ENCODE measurements around the gene DDX59. TPM values are rescaled to one million over a fixed set of nuclear protein-coding genes. Genes with fewer than 3 reads are reported as not detected.

The DDX59 gene
- total RNA-seq, 4 donors from 2014 or later, result 8.6 to 17.5 (median 14.6) TPM

DNA sequence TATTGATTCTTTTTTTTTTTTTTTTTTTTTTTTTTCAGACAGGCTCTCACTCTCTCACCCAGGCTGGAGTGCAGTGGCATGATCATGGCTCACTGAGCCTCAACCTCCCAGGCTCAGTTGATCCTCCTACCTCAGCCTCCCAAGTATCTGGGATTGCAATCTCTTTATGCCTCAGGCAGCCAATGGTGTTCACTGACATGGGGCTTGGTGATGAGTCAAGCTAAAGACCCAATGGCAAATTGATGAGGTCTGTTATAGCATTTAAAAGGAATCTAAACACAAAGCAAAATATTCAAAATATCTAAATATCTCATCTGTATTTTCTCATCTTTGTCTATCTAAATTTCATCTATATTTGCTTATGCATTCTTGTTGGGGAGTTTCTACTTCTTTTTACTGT is 38.5 kb upstream of the DDX59 start:
- Histone ChIP-seq H3K27ac (no peak overlapping the region), H3K4me3 (no peak overlapping the region), H3K27me3 (no peaks in the 10 kb centered on the region), H3K36me3 (no peaks in the 10 kb centered on the region), H3K9me3 (no peaks in the 10 kb centered on the region), H3K4me1 (no peaks in the 10 kb centered on the region)
- in situ Hi-C loops (cut with MboI; ENCODE audit: low pct_ligation_motif_present in 1 of 4, low pct_unique_long_range_greater_than_20kb in 1 of 4, low sequenced_read_pairs in 3 of 4) (no loop called here), intact Hi-C loops (cut with DNase I; ENCODE audit: low total_unique reads) (no loop called here)
- TF ChIP-seq, protein P1, sequence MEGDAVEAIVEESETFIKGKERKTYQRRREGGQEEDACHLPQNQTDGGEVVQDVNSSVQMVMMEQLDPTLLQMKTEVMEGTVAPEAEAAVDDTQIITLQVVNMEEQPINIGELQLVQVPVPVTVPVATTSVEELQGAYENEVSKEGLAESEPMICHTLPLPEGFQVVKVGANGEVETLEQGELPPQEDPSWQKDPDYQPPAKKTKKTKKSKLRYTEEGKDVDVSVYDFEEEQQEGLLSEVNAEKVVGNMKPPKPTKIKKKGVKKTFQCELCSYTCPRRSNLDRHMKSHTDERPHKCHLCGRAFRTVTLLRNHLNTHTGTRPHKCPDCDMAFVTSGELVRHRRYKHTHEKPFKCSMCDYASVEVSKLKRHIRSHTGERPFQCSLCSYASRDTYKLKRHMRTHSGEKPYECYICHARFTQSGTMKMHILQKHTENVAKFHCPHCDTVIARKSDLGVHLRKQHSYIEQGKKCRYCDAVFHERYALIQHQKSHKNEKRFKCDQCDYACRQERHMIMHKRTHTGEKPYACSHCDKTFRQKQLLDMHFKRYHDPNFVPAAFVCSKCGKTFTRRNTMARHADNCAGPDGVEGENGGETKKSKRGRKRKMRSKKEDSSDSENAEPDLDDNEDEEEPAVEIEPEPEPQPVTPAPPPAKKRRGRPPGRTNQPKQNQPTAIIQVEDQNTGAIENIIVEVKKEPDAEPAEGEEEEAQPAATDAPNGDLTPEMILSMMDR (IDR thresholded peaks at IDR 0.05), result no peak
- TF ChIP-seq POLR2A (IDR thresholded peaks at IDR 0.05) (no peak), POLR2AphosphoS5 (IDR thresholded peaks at IDR 0.05) (no peak), EP300 (IDR thresholded peaks at IDR 0.05; ENCODE audit: low read depth) (no peak)
- no peak for DNase-seq

DNA sequence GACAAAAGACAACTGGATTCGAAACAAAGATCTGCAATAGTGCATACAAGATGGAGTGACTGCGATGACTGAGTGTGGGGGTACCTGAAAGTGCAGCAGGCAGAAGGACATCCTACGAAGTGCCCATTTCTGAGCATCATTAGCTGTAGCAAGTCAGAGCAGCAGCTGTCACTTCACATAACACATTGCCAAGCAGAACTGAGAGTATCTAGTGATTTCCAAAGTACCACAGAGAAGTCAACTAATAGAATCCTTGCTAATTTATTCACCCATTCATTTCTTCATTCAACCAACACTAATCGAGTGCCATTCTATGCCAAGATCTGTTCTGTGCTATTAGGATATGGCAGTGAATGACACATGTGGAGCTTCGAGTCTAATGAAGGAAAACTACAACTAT is 37.4 kb upstream of the DDX59 start:
- 81 to 89% methylated on average over 4 to 5 of the region's 5 CpGs for WGBS, 2 donors (ENCODE audit: low coverage in 1 of 2)
- TF ChIP-seq EP300 (IDR thresholded peaks at IDR 0.05; ENCODE audit: low read depth), result no peak
- TF ChIP-seq POLR2A (IDR thresholded peaks at IDR 0.05), result no peak
- TF ChIP-seq, protein P1 (IDR thresholded peaks at IDR 0.05), result no peak
- no peaks in the 10 kb centered on the region for H3K27me3 ChIP-seq
- no peak for DNase-seq
- no peaks in the 10 kb centered on the region for H3K9me3 ChIP-seq
- H3K27ac ChIP-seq, result no peak overlapping the region
- no peaks in the 10 kb centered on the region for H3K4me1 ChIP-seq
- in situ Hi-C loops (cut with MboI; ENCODE audit: low pct_ligation_motif_present in 1 of 4, low pct_unique_long_range_greater_than_20kb in 1 of 4, low sequenced_read_pairs in 3 of 4) (no loop called here), intact Hi-C loops (cut with DNase I; ENCODE audit: low total_unique reads) (no loop called here)
- H3K4me3 ChIP-seq, result no peak overlapping the region
- H3K36me3 ChIP-seq, result no peaks in the 10 kb centered on the region

DNA sequence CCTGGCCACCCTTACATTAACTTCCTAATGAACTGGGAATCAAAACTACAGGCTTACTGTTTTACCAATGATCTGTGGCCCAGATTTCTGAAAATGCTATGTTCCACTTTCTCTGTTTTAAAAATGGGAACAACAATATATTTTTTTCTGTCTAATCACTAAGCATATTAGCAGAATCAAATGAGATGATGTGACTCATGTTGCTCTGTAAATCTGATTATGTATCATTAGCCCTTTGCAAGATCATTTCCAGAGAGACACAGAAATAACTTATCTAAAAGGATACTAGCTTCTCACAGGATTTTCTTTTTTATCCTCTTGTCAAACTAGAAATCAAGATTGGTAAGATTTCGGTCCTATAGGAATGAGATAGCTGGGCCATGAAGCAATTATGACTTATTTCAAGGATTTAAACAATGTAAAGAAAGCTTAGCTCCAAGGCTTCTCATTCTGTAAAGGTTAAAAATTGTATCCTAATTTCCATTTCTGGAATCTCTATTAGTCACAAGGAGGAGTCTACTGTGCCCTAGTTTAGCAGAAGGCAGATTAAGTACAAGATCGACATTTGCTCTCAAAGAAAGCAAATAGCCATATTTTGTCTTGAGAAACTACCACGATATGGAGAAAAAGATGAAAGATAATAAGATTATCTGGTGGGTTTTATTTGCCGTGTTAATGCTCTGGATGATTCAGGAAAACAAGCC is 36.6 kb upstream of the DDX59 start:
- Histone ChIP-seq H3K36me3 (no peaks in the 10 kb centered on the region), H3K27me3 (no peaks in the 10 kb centered on the region), H3K4me1 (no peaks in the 10 kb centered on the region), H3K9me3 (no peaks in the 10 kb centered on the region), H3K4me3 (no peak overlapping the region), H3K27ac (no peak overlapping the region)
- DNase-seq, result no peak
- intact Hi-C loops (cut with DNase I; ENCODE audit: low total_unique reads) (no loop called here), in situ Hi-C loops (cut with MboI; ENCODE audit: low pct_ligation_motif_present in 1 of 4, low pct_unique_long_range_greater_than_20kb in 1 of 4, low sequenced_read_pairs in 3 of 4) (no loop called here)
- WGBS, 2 donors (ENCODE audit: low coverage in 1 of 2), result 78 to 89% methylated on average over 3 to 4 of the region's 4 CpGs
- TF ChIP-seq POLR2A (IDR thresholded peaks at IDR 0.05), result no peak
- TF ChIP-seq, protein P1 (IDR thresholded peaks at IDR 0.05), result no peak
- TF ChIP-seq POLR2AphosphoS5 (IDR thresholded peaks at IDR 0.05), result no peak
- no peak for TF ChIP-seq EP300 (IDR thresholded peaks at IDR 0.05; ENCODE audit: low read depth)

DNA sequence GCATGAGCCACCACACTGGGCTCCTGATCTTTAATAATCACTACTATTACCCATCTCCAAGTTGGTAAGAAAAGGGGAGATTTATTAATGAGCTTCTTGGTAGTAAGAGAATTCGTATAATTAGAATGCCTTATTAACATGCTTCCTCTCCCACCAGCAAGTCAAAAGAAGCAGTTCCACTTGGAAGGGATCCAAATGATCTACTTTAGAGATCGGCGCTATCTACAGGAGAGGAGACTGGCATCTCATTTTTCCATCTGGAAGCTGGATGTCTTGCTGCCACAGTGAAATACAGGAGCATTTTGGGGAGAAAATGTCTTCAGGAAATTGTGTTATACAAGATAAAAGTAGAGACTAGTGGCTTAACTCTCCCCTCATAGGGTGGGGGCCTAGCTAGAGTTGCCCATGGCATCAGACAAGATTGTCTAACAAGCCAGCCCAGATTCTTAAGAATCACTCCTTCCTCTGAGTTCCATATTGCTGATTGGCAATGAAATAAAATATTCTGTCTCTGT is 35.3 kb upstream of the DDX59 start:
- Histone ChIP-seq H3K9me3 (no peaks in the 10 kb centered on the region), H3K27me3 (no peaks in the 10 kb centered on the region), H3K4me3 (no peak overlapping the region), H3K36me3 (no peaks in the 10 kb centered on the region), H3K27ac (no peak overlapping the region), H3K4me1 (no peaks in the 10 kb centered on the region)
- intact Hi-C loops (cut with DNase I; ENCODE audit: low total_unique reads) (no loop called here), in situ Hi-C loops (cut with MboI; ENCODE audit: low pct_ligation_motif_present in 1 of 4, low pct_unique_long_range_greater_than_20kb in 1 of 4, low sequenced_read_pairs in 3 of 4) (no loop called here)
- no peak for DNase-seq
- WGBS, 2 donors (ENCODE audit: low coverage in 1 of 2), result 85 to 86% methylated on average over 3 of the region's 3 CpGs
- TF ChIP-seq POLR2A (IDR thresholded peaks at IDR 0.05) (no peak), POLR2AphosphoS5 (IDR thresholded peaks at IDR 0.05) (no peak), EP300 (IDR thresholded peaks at IDR 0.05; ENCODE audit: low read depth) (no peak)
- TF ChIP-seq, protein P1 (IDR thresholded peaks at IDR 0.05), result no peak

Data from transverse colon (tissue), 4 donors.